HG02981 (cell line): ENCODE results near the gene GRPEL1.
"Not testable (repeated sequence)": the region's sequence is repeated elsewhere in the genome, so short reads cannot be mapped to it uniquely, and the experiment has no call there.

Source experiments
- ATAC-seq: cut with Tn5 transposase; IDR thresholded peaks from one replicate; pipeline ENCODE4 v1.9.1; 2021; ENCODE audit warnings: mild to moderate bottlenecking, moderate library complexity; ENCODE audit not compliant: unreplicated experiment

Gene GRPEL1

GRCh38 chr4:7067452-7068278 is at the start of gene GRPEL1:
GRPEL1 (minus strand) TSS chr4:7068064; CDS start chr4:7068032, 32 bp downstream.
- ATAC-seq = peak; percentile 89

GRCh38 chr4:7116705-7117104 is 48.8 kb upstream of the GRPEL1 start:
- no peak for ATAC-seq

- ATAC-seq = no peak
Observed at GRCh38 chr4:7115557-7116340, 47.9 kb upstream of the GRPEL1 start.

- no peak for ATAC-seq
Observed at GRCh38 chr4:7112656-7113055, 44.8 kb upstream of the GRPEL1 start.

GRCh38 chr4:7111441-7111840 is 43.6 kb upstream of the GRPEL1 start:
- no peak for ATAC-seq

GRCh38 chr4:7110546-7110945 is 42.7 kb upstream of the GRPEL1 start:
- no peak for ATAC-seq

- ATAC-seq = no peak
Observed at GRCh38 chr4:7109169-7109568, 41.3 kb upstream of the GRPEL1 start.

- no peak for ATAC-seq
Observed at GRCh38 chr4:7108660-7109059, 40.8 kb upstream of the GRPEL1 start.

- ATAC-seq = no peak
Observed at GRCh38 chr4:7108046-7108625, 40.3 kb upstream of the GRPEL1 start.

GRCh38 chr4:7107166-7107905 is 39.5 kb upstream of the GRPEL1 start:
- ATAC-seq = no peak

- ATAC-seq = no peak
Observed at GRCh38 chr4:7105276-7105675, 37.4 kb upstream of the GRPEL1 start.

GRCh38 chr4:7104366-7105031 is 36.6 kb upstream of the GRPEL1 start:
- no peak for ATAC-seq

- ATAC-seq = no peak
Observed at GRCh38 chr4:7103607-7104365, 35.9 kb upstream of the GRPEL1 start.

GRCh38 chr4:7103031-7103606 is 35.3 kb upstream of the GRPEL1 start:
- peak; percentile 76 for ATAC-seq

- not testable (repeated sequence) for ATAC-seq
Observed at GRCh38 chr4:7102516-7102909, 34.6 kb upstream of the GRPEL1 start.

GRCh38 chr4:7101692-7102515 is 34.0 kb upstream of the GRPEL1 start:
- ATAC-seq = peak; percentile 69

- no peak for ATAC-seq
Observed at GRCh38 chr4:7096236-7096635, 28.4 kb upstream of the GRPEL1 start.

GRCh38 chr4:7095611-7096155 is 27.8 kb upstream of the GRPEL1 start:
- ATAC-seq = no peak
